GM23338 (cell line): ENCODE data around the gene RTN3.

Source experiments
- CREB1 ChIP-seq: fragments of 250-450 bp; sonication (Bioruptor Pico); IDR thresholded peaks from 2 replicates; pipeline ENCODE4 v1.5.0; 2020; ENCODE audit warnings: low read depth, mild to moderate bottlenecking, moderate library complexity
- CTCF ChIP-seq, 2 experiments: fragments of 200-600 bp in 1 of 2; sonication (generic) in 1 of 2; conservative IDR thresholded peaks; 2 replicates each; pipeline versions ENCODE4 v1.5.1 to v1.6.1; 2016 to 2017; ENCODE audit warnings: antibody characterized with exemption in 2 of 2, low read depth in 2 of 2, mild to moderate bottlenecking in 2 of 2, moderate library complexity in 1 of 2
- ETS1 ChIP-seq: IDR thresholded peaks from 2 replicates; pipeline ENCODE4 v1.6.1; 2016; ENCODE audit warnings: antibody characterized with exemption
- EZH2 ChIP-seq: fragments of 200-600 bp; sonication (generic); IDR thresholded peaks from one replicate; pipeline ENCODE4 v1.8.0; 2017; ENCODE audit warnings: antibody characterized with exemption, mild to moderate bottlenecking, low read depth; ENCODE audit not compliant: unreplicated experiment
- EZH2phosphoT487 ChIP-seq: fragments of 200-600 bp; sonication (generic); IDR thresholded peaks from one replicate; pipeline ENCODE4 v1.8.1; 2018; ENCODE audit warnings: antibody characterized with exemption; ENCODE audit not compliant: unreplicated experiment
- JUNB ChIP-seq: IDR thresholded peaks from one replicate; pipeline ENCODE4 v1.6.1; 2016; ENCODE audit warnings: antibody characterized with exemption; ENCODE audit not compliant: unreplicated experiment
- NANOG ChIP-seq: IDR thresholded peaks from 2 replicates; pipeline ENCODE4 v1.6.1; 2016; ENCODE audit warnings: antibody characterized with exemption, borderline replicate concordance
- POLR2AphosphoS5 ChIP-seq: IDR thresholded peaks from 2 replicates; pipeline ENCODE4 v1.6.1; 2016; ENCODE audit warnings: antibody characterized with exemption, low read depth
- REST ChIP-seq: IDR thresholded peaks from one replicate; pipeline ENCODE4 v1.6.1; 2018; ENCODE audit warnings: antibody characterized with exemption; ENCODE audit not compliant: unreplicated experiment
- STAT1 ChIP-seq: IDR thresholded peaks from one replicate; pipeline ENCODE4 v1.6.1; 2016; ENCODE audit warnings: antibody characterized with exemption; ENCODE audit not compliant: unreplicated experiment
- ZNF331 ChIP-seq: fragments of 250-450 bp; sonication (Bioruptor Pico); IDR thresholded peaks from 2 replicates; pipeline ENCODE4 v1.5.0; 2020; ENCODE audit warnings: low read depth, mild to moderate bottlenecking, moderate library complexity

GRCh38 chr11:63639199-63639832 lies 42.0 kb upstream of the RTN3 start:
- peak in 1 of 2 experiments; percentile 57; a peak in 2 of 4 replicates for TF ChIP-seq CTCF (conservative IDR thresholded peaks at IDR 0.05; ENCODE audit: low read depth in 2 of 2)
- no peak for TF ChIP-seq STAT1
- TF ChIP-seq EZH2: no peak
- no peak for TF ChIP-seq EZH2phosphoT487
- TF ChIP-seq POLR2AphosphoS5: no peak
- TF ChIP-seq REST: no peak
- TF ChIP-seq JUNB: no peak
- TF ChIP-seq NANOG: no peak
- no peak for TF ChIP-seq CREB1 (CRISPR knock-in tag)
- no peak for TF ChIP-seq ETS1
- TF ChIP-seq ZNF331 (CRISPR knock-in tag): no peak
